T-helper 17 cell (primary cell): ENCODE data around the gene ARHGAP22. TPM values are rescaled to one million over a fixed set of nuclear protein-coding genes. Genes with fewer than 3 reads are reported as not detected.

ENCODE experiments used
- ATAC-seq: fragments of 150-1000 bp; cut with Tn5 transposase; 2 replicates; pipeline ENCODE4 v1.10.0; 2021; ENCODE audit warnings: mild to moderate bottlenecking, moderate library complexity
- DNase-seq, 3 donors: peaks; one replicate each; pipeline versions ENCODE4 v3.0.0 to v3.0.0-alpha.2; 2020 to 2021
- H3K9me3 ChIP-seq: one replicate; pipeline ENCODE4 v1.7.0; 2013; ENCODE audit warnings: low read length, mild to moderate bottlenecking; ENCODE audit not compliant: control insufficient read depth, poor library complexity, severe bottlenecking
- H3K27ac Mint-ChIP-seq: one replicate; pipeline ENCODE4 v1.8.0; 2022; ENCODE audit warnings: mild to moderate bottlenecking, moderate library complexity, mixed read lengths
- H3K27me3 Mint-ChIP-seq: one replicate; pipeline ENCODE4 v1.8.0; 2022; ENCODE audit warnings: mixed read lengths
- H3K36me3 Mint-ChIP-seq: one replicate; pipeline ENCODE4 v1.8.0; 2022; ENCODE audit warnings: low read depth, mixed read lengths
- H3K4me1 Mint-ChIP-seq: one replicate; pipeline ENCODE4 v1.8.0; 2022; ENCODE audit warnings: mild to moderate bottlenecking, mixed read lengths
- H3K4me3 Mint-ChIP-seq: one replicate; pipeline ENCODE4 v1.8.0; 2022; ENCODE audit warnings: mild to moderate bottlenecking, moderate library complexity, mixed read lengths
- total RNA-seq, 4 donors: library from RNA in 2 of 4; stranded (reverse) in 2 of 4; gene quantifications; one replicate each; pipeline ENCODE4 v1.2.3 and lab custom pipeline; 2022 to 2026

Gene ARHGAP22
- total RNA-seq, 2 donors from 2014 or later = 0.39 to 1.4 TPM

DNA sequence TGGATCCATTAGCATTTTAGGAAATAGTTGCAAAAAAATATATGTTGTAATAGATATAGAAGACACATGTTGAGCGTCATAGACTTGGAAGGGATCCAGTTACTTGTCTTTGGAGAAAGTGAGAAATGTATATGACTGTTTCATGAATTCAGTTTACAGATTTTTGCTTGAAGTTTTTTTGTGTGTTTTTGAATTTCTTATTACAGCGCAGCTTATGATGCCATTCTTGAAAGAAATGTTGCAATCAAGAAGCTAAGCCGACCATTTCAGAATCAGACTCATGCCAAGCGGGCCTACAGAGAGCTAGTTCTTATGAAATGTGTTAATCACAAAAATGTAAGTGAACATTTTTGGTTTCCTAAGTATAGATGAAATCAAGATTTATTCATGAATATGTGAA lies 200.2 kb downstream of the ARHGAP22 start:
- DNase-seq = no peak

DNA sequence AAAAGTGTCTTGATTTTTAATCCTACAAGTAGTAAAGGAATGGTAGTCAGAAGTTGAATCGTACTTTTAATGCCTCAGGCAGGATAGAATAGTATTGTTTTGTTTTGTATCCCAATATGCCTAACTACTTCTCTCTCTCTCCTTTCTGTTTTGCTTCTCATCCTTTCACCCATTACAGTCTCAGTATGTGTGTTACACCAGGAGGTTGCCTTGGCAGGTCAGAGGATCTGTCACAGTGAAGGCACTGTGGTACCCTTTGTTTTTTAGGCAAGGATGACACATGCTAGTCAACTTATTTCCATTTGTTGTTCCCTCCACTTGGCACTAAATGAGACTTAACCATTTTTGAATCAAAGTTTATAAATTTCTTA lies 204.0 kb downstream of the ARHGAP22 start:
- no peaks in the 10 kb centered on the region for H3K36me3 Mint-ChIP-seq
- DNase-seq (no peak), ATAC-seq (no peak)
- H3K4me1 Mint-ChIP-seq = peaks cover 23% of the 10 kb centered on the region
- H3K27ac Mint-ChIP-seq = no peak overlapping the region
- no peaks in the 10 kb centered on the region for H3K27me3 Mint-ChIP-seq
- no peaks in the 10 kb centered on the region for H3K9me3 ChIP-seq
- no peak overlapping the region for H3K4me3 Mint-ChIP-seq

More for the DNA sequence above, 200.2 kb downstream of the ARHGAP22 start:
- Mint-ChIP-seq H3K36me3 (no peaks in the 10 kb centered on the region), H3K27ac (no peak overlapping the region), H3K27me3 (no peaks in the 10 kb centered on the region), H3K4me1 (peaks cover 11% of the 10 kb centered on the region), H3K4me3 (no peak overlapping the region)
- no peaks in the 10 kb centered on the region for H3K9me3 ChIP-seq
- ATAC-seq = no peak

DNA sequence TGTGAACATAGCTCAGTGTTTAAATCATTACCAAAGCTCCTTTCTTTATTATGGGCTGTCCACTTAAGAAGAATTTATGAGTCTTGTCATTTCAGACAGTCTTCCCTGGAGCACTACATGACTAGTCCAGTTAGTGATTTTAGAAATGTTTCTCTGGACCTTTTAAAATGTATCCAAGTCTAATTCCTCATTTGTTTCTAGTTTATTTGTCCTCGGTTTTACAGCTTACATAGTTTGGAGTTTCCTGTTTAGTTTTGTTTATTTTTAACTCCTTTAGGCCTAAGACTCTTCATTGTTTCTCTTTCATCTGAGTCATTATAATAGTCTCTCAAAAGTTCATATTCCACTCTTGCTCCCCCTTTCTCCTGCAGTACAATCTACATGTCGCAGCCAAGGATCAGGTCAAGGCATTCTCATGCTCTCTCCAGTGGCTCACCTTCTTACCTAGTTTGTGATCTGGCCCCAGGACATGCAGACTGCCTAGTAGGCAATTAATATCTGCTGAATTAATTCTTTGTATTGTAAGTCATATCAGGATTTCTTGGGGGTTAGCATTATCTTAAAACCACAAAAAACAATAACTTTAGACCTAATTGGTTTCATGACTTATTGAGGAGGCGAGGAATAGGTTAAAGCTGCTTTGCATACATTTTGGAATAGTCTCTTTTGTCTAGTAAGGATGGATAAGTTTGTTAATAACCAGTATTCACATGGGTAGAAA lies 204.6 kb downstream of the ARHGAP22 start:
- H3K27ac Mint-ChIP-seq = no peak overlapping the region
- H3K4me3 Mint-ChIP-seq = no peak overlapping the region
- H3K4me1 Mint-ChIP-seq = peaks cover 23% of the 10 kb centered on the region
- no peaks in the 10 kb centered on the region for H3K27me3 Mint-ChIP-seq
- no peaks in the 10 kb centered on the region for H3K36me3 Mint-ChIP-seq
- DNase-seq (no peak), ATAC-seq (no peak)
- no peaks in the 10 kb centered on the region for H3K9me3 ChIP-seq

DNA sequence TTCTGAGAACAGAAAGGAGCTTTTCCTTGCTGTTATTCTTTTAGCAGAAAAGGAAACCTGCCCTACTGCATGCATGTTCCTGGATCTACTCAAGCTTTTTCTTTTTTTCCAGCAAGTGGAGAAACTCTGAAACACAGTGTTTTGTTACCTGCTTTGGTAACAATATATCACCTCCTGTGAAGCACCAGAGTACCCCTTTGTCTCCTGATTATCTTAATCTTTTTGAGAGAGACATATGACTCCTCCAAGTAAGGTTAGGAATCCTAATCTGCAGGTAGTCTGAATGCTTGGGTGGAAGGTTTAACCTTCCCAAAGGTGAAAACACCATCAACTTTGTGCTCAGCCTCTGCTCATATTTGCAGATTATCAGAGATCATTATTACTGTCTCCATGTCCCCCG lies 205.3 kb downstream of the ARHGAP22 start:
- Mint-ChIP-seq H3K4me1 (peaks cover 23% of the 10 kb centered on the region), H3K27ac (no peak overlapping the region), H3K27me3 (no peaks in the 10 kb centered on the region), H3K4me3 (no peak overlapping the region), H3K36me3 (no peaks in the 10 kb centered on the region)
- no peak for ATAC-seq
- DNase-seq = no peak
- no peaks in the 10 kb centered on the region for H3K9me3 ChIP-seq

DNA sequence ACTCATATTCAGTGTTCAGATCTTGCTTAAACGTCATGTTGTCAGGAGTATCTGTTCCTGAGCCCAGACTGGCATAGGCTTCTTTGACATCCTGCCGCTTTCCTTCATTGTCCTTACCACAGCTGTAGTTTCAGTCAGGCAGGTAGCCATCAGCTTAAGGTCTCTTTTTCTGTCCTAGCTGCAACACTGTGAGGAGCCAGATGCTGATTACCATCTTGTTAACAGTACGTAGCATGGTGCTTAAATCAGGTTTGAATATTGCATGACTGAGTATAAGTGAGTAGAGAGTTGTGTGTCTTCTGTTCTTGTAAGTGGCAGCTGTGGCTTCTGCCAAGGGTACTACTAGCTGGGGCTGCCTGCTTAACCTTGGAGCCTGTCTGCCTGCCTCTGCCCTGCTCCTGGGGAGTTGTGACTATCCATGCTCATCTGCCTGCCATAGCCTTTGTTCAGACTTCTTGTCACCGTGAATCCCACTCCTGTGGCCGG lies 205.8 kb downstream of the ARHGAP22 start:
- Mint-ChIP-seq H3K4me1 (peaks cover 23% of the 10 kb centered on the region), H3K27me3 (no peaks in the 10 kb centered on the region), H3K27ac (no peak overlapping the region), H3K4me3 (no peak overlapping the region), H3K36me3 (no peaks in the 10 kb centered on the region)
- DNase-seq (no peak), ATAC-seq (no peak)
- no peaks in the 10 kb centered on the region for H3K9me3 ChIP-seq

DNA sequence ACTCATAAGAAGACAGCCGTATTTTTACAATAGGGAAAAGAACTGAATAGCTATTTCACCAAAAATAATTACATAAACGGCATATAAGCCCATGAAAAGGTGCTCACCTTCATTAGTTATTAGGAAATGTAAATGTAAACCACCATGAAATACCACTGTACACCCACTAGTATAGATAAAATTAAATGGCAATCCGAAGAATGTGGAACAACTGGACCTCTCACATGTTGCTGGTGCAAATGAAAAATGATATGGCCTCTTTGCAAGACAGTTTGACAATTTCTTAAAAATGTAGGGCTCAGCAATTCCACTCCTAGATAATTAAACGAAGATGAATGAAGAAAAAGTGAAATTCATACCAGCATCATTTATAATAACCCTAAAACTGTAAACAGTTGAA lies 206.6 kb downstream of the ARHGAP22 start:
- H3K9me3 ChIP-seq = no peaks in the 10 kb centered on the region
- Mint-ChIP-seq H3K36me3 (no peaks in the 10 kb centered on the region), H3K4me3 (no peak overlapping the region), H3K4me1 (peaks cover 23% of the 10 kb centered on the region), H3K27me3 (no peaks in the 10 kb centered on the region), H3K27ac (no peak overlapping the region)
- DNase-seq = no peak
- ATAC-seq = no peak

Other genes with a start within 250 kb of the ARHGAP22 start
- 10 to 100 TPM in 1 of 2 donors, 1 to 10 TPM in 1; 2.1 to 10.1 TPM for gene WDFY4, start 79.8 kb upstream of the ARHGAP22 start, total RNA-seq